GM23338 (cell line): ENCODE data around the gene PSMD13.

Experiments
- CTCF ChIP-seq, 2 experiments: fragments of 200-600 bp in 1 of 2; sonication (generic) in 1 of 2; conservative IDR thresholded peaks; 2 replicates each; pipeline versions ENCODE4 v1.5.1 to v1.6.1; 2016 to 2017; ENCODE audit warnings: antibody characterized with exemption in 2 of 2, low read depth in 2 of 2, mild to moderate bottlenecking in 2 of 2, moderate library complexity in 1 of 2
- EZH2phosphoT487 ChIP-seq: fragments of 200-600 bp; sonication (generic); IDR thresholded peaks from one replicate; pipeline ENCODE4 v1.8.1; 2018; ENCODE audit warnings: antibody characterized with exemption; ENCODE audit not compliant: unreplicated experiment
- JUNB ChIP-seq: IDR thresholded peaks from one replicate; pipeline ENCODE4 v1.6.1; 2016; ENCODE audit warnings: antibody characterized with exemption; ENCODE audit not compliant: unreplicated experiment
- NANOG ChIP-seq: IDR thresholded peaks from 2 replicates; pipeline ENCODE4 v1.6.1; 2016; ENCODE audit warnings: antibody characterized with exemption, borderline replicate concordance
- POLR2AphosphoS5 ChIP-seq: IDR thresholded peaks from 2 replicates; pipeline ENCODE4 v1.6.1; 2016; ENCODE audit warnings: antibody characterized with exemption, low read depth
- REST ChIP-seq: IDR thresholded peaks from one replicate; pipeline ENCODE4 v1.6.1; 2018; ENCODE audit warnings: antibody characterized with exemption; ENCODE audit not compliant: unreplicated experiment
- TF ChIP-seq, protein P1 (sequence below): IDR thresholded peaks from 2 replicates; pipeline ENCODE4 v1.6.1; 2016; ENCODE audit warnings: antibody characterized with exemption

- TF ChIP-seq CTCF (conservative IDR thresholded peaks at IDR 0.05; ENCODE audit: low read depth in 2 of 2) = no peak
- no peak for TF ChIP-seq NANOG
- no peak for TF ChIP-seq POLR2AphosphoS5
- TF ChIP-seq EZH2phosphoT487 = no peak
- no peak for TF ChIP-seq JUNB
- no peak for TF ChIP-seq REST
- TF ChIP-seq, protein P1, sequence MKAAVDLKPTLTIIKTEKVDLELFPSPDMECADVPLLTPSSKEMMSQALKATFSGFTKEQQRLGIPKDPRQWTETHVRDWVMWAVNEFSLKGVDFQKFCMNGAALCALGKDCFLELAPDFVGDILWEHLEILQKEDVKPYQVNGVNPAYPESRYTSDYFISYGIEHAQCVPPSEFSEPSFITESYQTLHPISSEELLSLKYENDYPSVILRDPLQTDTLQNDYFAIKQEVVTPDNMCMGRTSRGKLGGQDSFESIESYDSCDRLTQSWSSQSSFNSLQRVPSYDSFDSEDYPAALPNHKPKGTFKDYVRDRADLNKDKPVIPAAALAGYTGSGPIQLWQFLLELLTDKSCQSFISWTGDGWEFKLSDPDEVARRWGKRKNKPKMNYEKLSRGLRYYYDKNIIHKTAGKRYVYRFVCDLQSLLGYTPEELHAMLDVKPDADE = no peak
Observed at GRCh38 chr11:214083-214482, 22.7 kb upstream of the PSMD13 start.
